Nephron progenitor cell (in vitro differentiated cells): ENCODE measurements around the gene MAB21L3.

Source experiments
- DNase-seq: peaks from one replicate; pipeline ENCODE4 v3.0.0; 2021
- H3K27ac Mint-ChIP-seq: 2 replicates; pipeline ENCODE4 v1.8.0; 2021; ENCODE audit warnings: mild to moderate bottlenecking, moderate library complexity, mixed read lengths
- H3K27me3 Mint-ChIP-seq: 2 replicates; pipeline ENCODE4 v1.8.0; 2021; ENCODE audit warnings: mild to moderate bottlenecking, low read depth, mixed read lengths; ENCODE audit not compliant: poor library complexity
- H3K36me3 Mint-ChIP-seq: 2 replicates; pipeline ENCODE4 v1.8.0; 2021; ENCODE audit warnings: low read depth, mixed read lengths
- H3K4me1 Mint-ChIP-seq: 2 replicates; pipeline ENCODE4 v1.8.0; 2021; ENCODE audit warnings: mixed read lengths
- H3K4me3 Mint-ChIP-seq: 2 replicates; pipeline ENCODE4 v1.8.0; 2021; ENCODE audit warnings: mild to moderate bottlenecking, moderate library complexity, mixed read lengths
- H3K9me3 Mint-ChIP-seq: 2 replicates; pipeline ENCODE4 v1.8.0; 2021; ENCODE audit warnings: mild to moderate bottlenecking, moderate library complexity, mixed read lengths
- TF ChIP-seq, protein P1 (sequence below): fragments of 200-600 bp; sonication (generic); IDR thresholded peaks from 2 replicates; pipeline ENCODE4 v1.5.0; 2021; ENCODE audit warnings: antibody characterized with exemption

MAB21L3 gene

DNA sequence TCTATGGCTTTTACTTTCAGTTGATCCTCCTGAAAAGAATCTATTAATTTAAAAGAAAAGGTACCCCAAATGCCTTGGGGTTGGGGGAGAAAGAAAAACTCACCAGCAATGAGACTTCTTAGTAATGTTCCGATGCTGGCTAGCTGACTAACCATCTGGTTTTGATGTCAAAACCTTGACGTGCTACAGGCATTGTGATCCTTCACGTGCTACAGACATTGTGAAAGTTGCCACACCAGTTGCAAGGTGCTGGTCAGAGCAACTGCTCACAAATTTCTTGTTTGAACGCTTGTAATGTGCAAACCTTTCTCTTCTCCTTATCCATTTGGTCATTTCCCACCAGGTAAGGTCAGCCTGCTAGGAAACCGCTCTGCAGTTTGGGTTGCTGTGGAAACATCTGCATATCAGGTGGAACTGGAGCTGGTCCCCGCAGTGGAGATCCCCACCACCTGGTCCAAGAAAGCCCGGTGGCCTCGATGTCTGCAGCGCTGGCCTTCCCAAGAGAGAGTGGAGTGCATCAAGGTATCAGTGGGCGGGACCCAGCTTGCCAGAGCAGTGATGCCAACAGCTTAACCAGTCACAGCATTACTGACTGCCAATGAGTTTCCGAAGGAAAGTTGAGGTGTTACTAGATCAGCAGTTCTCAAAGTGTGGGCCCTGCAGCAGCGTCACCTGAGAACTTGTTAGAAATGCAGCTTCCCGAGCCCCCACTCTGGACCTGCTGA is 16.1 kb downstream of the MAB21L3 start:
- H3K36me3 Mint-ChIP-seq = no peaks in the 10 kb centered on the region
- H3K4me3 Mint-ChIP-seq = no peak overlapping the region
- H3K27ac Mint-ChIP-seq = no peak overlapping the region
- DNase-seq = no peak
- H3K4me1 Mint-ChIP-seq = no peaks in the 10 kb centered on the region
- TF ChIP-seq, protein P1, sequence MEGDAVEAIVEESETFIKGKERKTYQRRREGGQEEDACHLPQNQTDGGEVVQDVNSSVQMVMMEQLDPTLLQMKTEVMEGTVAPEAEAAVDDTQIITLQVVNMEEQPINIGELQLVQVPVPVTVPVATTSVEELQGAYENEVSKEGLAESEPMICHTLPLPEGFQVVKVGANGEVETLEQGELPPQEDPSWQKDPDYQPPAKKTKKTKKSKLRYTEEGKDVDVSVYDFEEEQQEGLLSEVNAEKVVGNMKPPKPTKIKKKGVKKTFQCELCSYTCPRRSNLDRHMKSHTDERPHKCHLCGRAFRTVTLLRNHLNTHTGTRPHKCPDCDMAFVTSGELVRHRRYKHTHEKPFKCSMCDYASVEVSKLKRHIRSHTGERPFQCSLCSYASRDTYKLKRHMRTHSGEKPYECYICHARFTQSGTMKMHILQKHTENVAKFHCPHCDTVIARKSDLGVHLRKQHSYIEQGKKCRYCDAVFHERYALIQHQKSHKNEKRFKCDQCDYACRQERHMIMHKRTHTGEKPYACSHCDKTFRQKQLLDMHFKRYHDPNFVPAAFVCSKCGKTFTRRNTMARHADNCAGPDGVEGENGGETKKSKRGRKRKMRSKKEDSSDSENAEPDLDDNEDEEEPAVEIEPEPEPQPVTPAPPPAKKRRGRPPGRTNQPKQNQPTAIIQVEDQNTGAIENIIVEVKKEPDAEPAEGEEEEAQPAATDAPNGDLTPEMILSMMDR = no peak
- no peaks in the 10 kb centered on the region for H3K9me3 Mint-ChIP-seq
- peaks cover 11% of the 10 kb centered on the region for H3K27me3 Mint-ChIP-seq

DNA sequence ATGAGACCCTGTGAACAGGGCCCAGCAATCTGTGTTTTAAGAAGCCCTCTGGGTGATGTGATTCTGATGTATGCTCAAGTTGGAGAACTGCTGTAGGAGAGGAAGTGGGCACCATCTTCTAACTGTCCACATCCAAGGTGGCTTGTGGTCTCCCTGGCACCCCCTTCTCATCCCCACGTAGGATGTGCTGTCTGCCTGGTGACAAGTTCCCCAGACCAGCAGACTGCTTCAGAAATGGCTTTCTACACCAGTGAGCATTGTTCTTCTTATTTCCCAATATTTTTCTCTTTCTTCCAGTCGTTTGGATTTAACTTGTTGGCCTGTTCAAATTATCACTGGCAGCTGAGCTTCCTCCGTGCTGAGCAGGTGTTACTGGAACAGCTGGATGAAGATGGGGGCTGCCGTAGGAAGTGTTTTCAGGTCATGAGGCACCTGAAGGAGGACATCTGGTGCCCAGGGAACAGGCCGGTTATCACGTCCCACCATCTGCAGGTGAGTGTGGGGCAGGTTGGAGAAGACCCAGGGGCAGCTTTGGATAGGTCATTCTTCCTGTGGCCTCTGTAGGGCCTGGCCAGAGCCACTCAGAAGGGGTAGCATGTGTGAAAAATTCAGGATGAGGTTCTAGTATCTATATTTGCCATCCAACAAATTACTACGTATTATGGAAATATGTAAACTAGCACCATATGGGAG is 16.8 kb downstream of the MAB21L3 start:
- Mint-ChIP-seq H3K4me3 (no peak overlapping the region), H3K27me3 (peaks cover 11% of the 10 kb centered on the region), H3K9me3 (no peaks in the 10 kb centered on the region), H3K36me3 (no peaks in the 10 kb centered on the region), H3K27ac (no peak overlapping the region), H3K4me1 (no peaks in the 10 kb centered on the region)
- TF ChIP-seq, protein P1 = no peak
- no peak for DNase-seq

DNA sequence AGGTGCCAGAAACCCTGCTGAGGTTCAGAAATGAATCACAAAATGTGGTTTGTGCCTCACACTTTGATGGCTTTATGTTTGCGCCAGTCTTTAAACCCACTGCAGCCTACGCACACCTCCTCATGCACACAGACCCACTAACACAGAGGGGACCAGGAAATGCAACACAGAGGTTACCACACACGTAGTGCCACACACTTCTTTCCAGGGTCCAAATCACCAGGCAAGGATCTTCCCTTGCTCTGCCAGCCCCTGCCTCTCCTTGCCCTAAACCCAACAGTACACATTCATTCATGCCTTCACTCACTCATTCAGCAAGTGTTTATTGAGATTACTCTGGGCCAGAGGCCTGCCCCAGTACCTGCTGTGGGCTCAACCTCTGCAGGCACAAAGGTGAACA is 17.5 kb downstream of the MAB21L3 start:
- no peak for DNase-seq
- H3K36me3 Mint-ChIP-seq = no peaks in the 10 kb centered on the region
- no peak overlapping the region for H3K4me3 Mint-ChIP-seq
- peaks cover 12% of the 10 kb centered on the region for H3K27me3 Mint-ChIP-seq
- TF ChIP-seq, protein P1 = no peak
- no peaks in the 10 kb centered on the region for H3K9me3 Mint-ChIP-seq
- H3K27ac Mint-ChIP-seq = no peak overlapping the region
- no peaks in the 10 kb centered on the region for H3K4me1 Mint-ChIP-seq

DNA sequence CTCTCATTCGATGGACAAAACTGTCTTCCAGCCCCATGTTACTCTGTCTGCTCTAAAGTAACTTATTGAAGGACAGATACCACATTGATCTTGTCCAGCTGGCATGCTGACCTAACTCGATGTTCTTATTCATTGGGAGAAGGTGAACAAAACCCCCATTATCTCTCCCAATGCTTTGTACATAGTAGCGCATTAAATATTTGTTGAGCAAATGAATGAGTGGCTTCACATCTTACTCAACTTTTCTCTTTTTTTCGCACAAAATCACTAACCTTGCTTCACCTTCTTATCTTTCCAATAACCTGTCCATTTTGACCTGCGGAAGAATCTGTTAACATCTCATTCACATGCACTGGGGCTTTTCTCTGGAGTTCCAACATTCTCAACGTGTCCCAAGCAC is 18.3 kb downstream of the MAB21L3 start:
- H3K4me3 Mint-ChIP-seq = no peak overlapping the region
- H3K9me3 Mint-ChIP-seq = no peaks in the 10 kb centered on the region
- peaks cover 15% of the 10 kb centered on the region for H3K27me3 Mint-ChIP-seq
- peaks cover 6% of the 10 kb centered on the region for H3K4me1 Mint-ChIP-seq
- H3K36me3 Mint-ChIP-seq = no peaks in the 10 kb centered on the region
- no peak overlapping the region for H3K27ac Mint-ChIP-seq
- no peak for DNase-seq
- TF ChIP-seq, protein P1 = no peak

DNA sequence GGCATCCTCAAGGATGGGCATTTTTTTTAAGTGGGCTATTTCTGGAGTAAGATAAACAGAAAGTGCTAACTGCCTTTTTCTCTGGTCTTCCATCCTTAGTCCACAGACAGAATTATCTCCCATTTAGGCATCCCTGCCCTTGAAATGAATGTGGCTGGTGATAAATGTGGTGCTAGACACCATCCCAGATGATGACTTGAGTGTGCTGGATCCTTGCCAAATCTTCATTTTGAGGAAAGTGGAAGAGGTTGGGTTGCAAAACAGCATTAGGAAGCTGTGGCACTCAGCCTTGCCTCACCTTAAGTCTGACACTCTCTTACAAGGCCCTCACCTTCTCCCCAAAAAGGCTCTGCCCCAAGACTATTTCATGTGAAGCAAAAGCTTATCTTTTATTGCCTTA is 19.2 kb downstream of the MAB21L3 start:
- H3K27ac Mint-ChIP-seq = no peak overlapping the region
- no peaks in the 10 kb centered on the region for H3K36me3 Mint-ChIP-seq
- TF ChIP-seq, protein P1 = no peak
- peaks cover 6% of the 10 kb centered on the region for H3K4me1 Mint-ChIP-seq
- H3K4me3 Mint-ChIP-seq = no peak overlapping the region
- H3K9me3 Mint-ChIP-seq = no peaks in the 10 kb centered on the region
- H3K27me3 Mint-ChIP-seq = peaks cover 15% of the 10 kb centered on the region
- no peak for DNase-seq

DNA sequence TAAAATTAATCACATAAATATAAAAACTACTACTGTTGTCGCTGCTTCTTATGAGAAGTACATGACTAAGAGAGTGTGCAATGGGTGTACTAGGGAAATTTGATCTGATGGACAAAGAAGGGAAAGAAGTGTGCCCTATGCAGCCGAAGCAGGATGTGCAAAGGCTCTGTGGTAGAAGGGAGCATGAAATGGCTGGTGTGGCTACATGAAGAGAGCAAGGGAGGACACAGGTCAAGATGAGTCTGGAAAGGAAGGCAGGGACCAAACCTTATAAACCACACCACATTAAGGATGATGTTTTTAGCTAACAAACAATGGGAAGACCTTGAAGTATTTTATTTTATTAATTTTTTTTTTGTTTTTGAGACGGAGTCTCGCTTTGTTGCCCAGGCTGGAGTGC is 20.0 kb downstream of the MAB21L3 start:
- peaks cover 15% of the 10 kb centered on the region for H3K27me3 Mint-ChIP-seq
- no peak for DNase-seq
- no peak overlapping the region for H3K4me3 Mint-ChIP-seq
- no peaks in the 10 kb centered on the region for H3K36me3 Mint-ChIP-seq
- H3K27ac Mint-ChIP-seq = no peak overlapping the region
- TF ChIP-seq, protein P1 = no peak
- H3K4me1 Mint-ChIP-seq = peaks cover 6% of the 10 kb centered on the region
- H3K9me3 Mint-ChIP-seq = no peaks in the 10 kb centered on the region
